HG03060 (cell line): Measurements from ENCODE around the gene TMED8.
"Not testable (repeated sequence)": the region's sequence is repeated elsewhere in the genome, so short reads cannot be mapped to it uniquely, and the experiment has no call there.

Experiments used
- ATAC-seq: cut with Tn5 transposase; IDR thresholded peaks from one replicate; pipeline ENCODE4 v1.9.1; 2021; ENCODE audit warnings: low read depth, moderate number of reproducible peaks; ENCODE audit not compliant: unreplicated experiment

TMED8 gene, protein sequence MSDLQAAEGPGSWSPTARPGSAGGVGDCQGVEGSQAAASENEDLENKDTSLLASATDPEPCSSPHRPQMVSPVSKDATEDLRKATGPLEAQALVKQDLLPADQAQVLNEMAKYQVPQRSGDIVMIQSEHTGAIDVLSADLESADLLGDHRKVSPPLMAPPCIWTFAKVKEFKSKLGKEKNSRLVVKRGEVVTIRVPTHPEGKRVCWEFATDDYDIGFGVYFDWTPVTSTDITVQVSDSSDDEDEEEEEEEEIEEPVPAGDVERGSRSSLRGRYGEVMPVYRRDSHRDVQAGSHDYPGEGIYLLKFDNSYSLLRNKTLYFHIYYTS

DNA sequence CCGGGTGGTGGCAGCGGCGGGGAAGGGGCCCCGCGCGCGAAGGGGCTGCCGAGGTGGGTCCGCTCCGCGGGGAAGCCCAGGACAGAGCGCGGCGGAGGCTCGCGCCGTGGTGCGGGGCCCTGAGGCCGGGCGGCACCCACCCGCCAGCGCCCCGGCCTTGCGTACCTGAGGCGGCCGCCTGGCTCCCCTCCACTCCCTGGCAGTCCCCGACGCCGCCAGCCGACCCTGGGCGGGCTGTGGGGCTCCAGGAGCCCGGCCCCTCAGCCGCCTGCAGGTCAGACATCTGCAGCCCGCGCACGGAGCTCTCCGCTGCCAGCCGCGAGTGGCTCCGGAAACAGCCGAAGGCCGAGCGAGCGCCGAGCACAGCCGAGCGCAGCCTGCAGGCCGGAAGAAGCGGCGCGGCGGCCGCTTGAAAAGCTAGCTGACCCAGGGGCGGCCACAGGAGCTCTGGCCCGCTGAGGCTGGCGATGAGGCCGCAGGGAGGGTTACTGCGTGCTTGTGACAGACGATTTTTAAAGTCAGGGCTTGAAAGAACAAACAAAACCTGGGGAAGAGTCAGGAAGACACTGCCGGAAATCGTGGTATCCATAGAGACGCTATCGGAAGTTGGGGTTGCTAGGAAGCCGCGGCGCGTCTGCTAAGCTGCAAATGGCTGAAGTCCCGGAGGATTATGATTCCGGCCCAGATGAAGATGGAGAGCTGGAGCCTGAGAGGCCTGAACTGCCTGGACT is at the start of gene TMED8, which contains the start of gene SAMD15:
Gene TMED8, minus strand, starts transcription at position 324 of the 731 bp plus-strand sequence. Its CDS starts 41 bp downstream, at position 283.
Gene SAMD15, plus strand, starts transcription at position 609 of the 731 bp plus-strand sequence. Its CDS starts 40 bp downstream, at position 649.
- ATAC-seq, result peak; percentile 46

GRCh38 chr14:77426396-77426795 is 49.5 kb upstream of the TMED8 start:
- no peak for ATAC-seq

GRCh38 chr14:77424862-77425261 is 48.0 kb upstream of the TMED8 start:
- no peak for ATAC-seq

DNA sequence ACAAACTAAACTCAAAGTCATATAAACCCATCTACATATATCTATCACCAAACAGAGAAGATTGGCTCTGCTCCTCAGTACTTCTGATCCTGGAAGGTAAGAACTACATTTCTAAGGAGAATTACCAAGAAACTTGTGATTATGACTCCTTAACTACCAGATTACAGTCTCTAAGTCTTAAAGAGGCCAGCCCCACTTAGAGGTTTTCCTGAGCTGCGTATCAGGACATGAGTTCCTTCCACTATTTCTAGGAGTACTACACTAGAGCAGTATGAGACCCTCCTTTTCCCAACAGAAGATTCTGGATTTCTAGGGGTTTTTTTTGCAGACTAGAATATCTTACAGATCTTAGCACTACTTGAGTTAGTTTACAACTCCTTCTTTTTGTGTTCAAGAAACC is 46.5 kb upstream of the TMED8 start, which contains the start of gene NOXRED1:
Gene NOXRED1, minus strand, starts transcription at position 101 of the 400 bp plus-strand sequence. CDS start 634 bp downstream, outside the sequence.
- ATAC-seq, result no peak

GRCh38 chr14:77421201-77421600 is 44.3 kb upstream of the TMED8 start:
- no peak for ATAC-seq

- ATAC-seq, result no peak
These were observed 39.9 kb upstream of the TMED8 start for GRCh38 chr14:77416836-77417235.

GRCh38 chr14:77416098-77416497 is 39.2 kb upstream of the TMED8 start:
- not testable (repeated sequence) for ATAC-seq

DNA sequence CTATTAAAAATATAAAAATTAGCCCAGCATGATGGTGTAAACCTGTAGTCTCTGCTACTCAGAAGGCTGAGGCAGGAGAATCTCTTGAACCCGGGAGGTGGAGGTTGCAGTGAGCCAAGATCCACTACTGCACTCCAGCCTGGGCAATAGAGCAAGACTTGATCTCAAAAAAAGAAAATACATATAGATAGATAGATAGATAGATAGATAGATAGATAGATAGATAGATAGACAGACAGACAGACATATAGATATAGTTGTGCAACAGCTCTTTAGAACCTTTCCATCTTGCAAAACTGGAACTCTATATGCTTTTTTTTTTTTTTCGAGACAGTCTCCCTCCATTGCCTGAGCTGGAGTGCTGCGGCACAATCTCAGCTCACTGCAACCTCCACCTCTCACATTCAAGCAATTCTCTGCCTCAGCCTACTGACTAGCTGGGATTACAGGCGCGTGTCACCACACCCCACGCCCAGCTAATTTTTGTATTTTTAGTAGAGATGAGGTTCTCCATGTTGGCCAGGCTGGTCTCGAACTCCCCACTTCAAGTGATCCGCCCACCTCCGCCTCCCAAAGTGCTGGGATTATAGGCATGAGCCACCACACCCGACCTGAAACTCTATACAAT is 38.6 kb upstream of the TMED8 start:
- not testable (repeated sequence) for ATAC-seq

GRCh38 chr14:77409131-77409533 is 32.2 kb upstream of the TMED8 start:
- ATAC-seq, result no peak

- ATAC-seq, result no peak
These were observed 30.3 kb upstream of the TMED8 start for GRCh38 chr14:77407158-77407557.

- no peak for ATAC-seq
These were observed 29.8 kb upstream of the TMED8 start for GRCh38 chr14:77406718-77407117.

DNA sequence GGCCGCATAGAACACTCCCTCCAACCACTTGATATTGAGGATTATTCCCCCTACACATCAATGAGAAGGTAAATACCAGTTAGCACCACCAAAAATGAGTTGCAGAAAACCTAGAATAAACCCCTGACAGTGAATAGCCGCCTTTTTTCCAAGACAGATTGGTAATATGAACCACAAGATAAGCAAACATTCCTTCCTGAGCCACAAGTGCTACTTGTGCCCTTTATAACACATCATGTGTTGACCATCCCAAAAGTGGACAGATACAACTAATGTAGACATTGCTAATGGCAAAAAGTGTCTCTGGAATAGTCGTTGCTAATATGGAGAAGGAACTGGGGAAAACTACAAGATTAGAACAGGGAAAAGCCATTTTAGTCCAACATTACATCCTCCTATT is 29.2 kb upstream of the TMED8 start:
- no peak for ATAC-seq

DNA sequence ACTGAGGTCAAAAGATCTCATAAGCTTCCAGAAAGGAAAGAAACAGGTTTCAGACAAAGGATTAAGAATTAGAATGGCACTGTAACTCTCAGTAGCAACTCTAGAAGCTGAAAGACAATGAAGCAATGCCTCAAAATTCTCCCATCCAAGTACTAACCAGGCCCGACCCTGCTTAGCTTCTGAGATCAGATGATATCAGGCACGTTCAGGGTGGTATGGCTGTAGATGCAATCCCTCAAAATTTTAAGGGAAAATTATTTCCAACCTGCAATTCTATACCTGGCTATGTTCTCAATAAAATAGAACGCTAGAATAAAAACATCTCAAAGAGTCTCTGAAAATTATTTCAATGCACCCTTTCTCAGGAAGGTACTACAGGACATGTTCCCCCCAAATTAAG is 26.9 kb upstream of the TMED8 start:
- ATAC-seq, result no peak

DNA sequence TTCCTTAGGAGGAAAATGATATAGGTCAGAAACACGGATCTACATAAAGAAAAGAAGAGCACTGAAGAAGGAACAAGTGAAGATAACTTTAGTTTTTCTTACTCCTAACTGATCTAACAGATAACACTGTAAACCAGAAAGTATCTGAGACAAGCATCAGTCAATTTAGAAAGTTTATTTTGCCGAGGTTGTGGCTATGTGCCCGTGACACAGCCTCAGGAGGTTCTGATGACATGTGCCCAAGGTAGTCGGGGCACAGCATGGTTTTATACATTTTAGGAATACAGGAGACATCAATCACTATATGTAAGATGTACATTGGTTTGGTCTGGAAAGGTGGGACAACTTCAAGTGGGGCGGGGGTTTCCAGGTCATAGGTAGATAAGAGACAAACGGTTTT is 23.3 kb upstream of the TMED8 start:
- no peak for ATAC-seq

DNA sequence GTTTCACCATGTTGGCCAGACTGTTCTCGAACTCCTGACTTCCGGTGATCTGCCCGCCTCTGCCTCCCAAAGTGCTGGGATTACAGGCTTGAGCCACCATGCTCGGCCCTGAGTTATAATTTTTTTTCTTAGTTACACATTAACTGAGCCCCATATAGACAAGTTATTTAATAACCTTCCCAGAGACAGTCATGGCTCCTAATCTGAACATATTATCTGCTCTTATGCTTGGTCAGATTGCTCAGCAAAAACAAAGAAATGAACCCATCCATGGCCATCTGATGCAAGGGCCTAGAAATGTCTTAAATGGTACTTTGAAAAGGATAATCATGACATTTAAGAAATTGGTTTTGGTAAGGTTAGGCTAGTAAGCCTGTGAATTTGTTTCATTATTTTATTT is 13.3 kb upstream of the TMED8 start:
- no peak for ATAC-seq

DNA sequence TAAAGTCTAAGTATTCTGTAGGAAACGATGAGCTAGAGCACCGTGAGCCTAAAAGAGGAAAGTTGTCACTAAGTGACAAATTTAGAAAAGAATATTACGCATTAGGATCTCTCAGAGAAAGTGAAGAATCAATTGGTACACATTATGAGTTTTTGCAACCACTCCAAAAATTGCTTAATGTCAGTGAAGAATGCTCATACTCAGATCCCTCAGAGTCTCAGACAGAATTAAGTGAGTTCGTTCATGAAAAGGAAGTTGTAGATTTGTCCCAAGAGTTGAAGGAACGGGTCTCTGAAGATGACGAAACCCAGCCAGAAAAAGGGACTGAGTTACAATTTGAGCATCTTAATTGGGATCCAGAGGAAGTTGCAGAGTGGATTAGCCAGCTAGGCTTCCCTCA is 1.8 kb upstream of the TMED8 start:
- ATAC-seq, result no peak

GRCh38 chr14:77377502-77377844 is 579 bp upstream of the TMED8 start:
- ATAC-seq, result no peak

DNA sequence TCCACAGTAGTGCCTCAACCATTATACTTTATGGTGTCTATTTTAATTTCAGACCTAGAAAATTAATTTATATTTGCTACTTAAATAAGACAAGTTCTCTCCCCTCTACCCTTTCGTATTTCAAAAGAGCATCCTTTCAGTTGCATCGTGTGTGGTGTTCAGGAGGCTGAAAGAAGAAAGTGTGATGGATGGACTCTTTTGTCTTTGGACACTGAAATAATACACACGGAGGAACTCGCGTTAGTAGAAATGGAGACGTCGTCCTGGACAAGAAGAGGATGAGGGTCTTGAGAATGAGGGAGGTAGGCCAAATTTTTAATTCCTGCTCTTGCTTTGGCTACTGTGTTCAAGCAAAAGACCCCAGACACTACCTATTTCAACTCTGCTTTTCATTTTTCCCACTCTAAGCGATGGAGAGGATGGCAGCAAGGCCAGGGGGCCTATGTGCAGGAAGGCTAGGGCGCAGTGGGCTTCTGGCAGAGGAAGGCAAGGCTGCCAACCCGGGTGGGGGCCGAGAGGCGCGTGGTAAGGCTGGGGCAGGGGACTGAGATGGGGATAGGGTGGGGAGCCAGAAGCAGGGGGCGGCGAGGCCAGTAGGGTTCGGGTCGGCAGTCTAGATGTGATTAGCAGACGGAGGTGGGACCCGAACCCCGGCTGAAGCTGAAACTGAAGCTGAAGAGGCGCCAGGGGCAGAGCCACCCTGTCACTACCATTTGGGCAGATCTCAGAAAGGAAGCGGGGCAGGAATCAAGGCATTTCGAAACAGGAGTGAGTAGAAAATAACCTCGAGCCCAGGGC is 722 bp downstream of the TMED8 start:
- ATAC-seq, result no peak

DNA sequence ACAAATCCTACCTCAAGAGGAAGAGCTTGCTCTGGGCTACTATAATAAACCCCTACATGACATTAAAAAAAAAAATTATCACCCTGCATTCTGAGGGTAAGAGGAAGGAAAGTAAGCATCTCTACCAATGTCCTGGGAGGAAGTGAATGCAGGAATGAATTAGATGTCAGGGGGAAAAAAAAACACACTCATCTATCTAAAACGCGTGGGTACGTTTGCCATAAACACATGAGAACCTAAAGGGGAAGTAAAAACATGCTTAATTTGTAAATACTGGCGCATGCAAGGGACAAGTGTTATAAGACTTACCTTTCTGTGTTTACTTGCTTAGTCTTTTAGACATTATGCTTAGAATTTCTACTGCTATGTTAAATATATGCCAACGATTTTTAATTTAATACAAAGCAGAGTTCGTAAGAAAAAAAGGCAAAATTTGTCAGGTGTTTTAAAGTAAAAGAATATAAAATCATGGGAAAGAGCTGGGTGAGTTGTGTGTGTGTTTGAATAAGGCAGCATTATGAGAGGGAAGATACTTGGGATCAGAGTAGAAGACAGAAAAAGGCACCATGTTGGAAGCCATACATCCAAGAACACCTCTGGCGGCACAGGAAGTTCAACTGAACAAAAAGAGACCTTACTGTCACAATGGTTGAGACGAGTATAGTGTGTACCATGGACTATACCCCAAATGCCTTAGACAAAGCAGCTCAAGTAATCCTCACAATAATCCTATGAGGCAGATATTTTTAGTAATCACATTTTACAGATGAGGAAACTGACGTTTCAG is 1.5 kb downstream of the TMED8 start:
- ATAC-seq, result no peak
